Thyroid gland (tissue), 4 donors: ENCODE measurements around the gene CAMKK1. TPM values are rescaled to one million over a fixed set of nuclear protein-coding genes. Genes with fewer than 3 reads are reported as not detected.

ENCODE experiments used
- DNase-seq, 2 donors: peaks; one replicate each; pipeline ENCODE4 v3.0.0-alpha.2; 2019
- H3K27ac ChIP-seq, 3 donors: fragments of 200-600 bp; sonication (generic); 1 replicate in 2 of 3; 2 replicates in 1 of 3; pipeline ENCODE4 v1.5.1; 2016 to 2019; ENCODE audit warnings: mild to moderate bottlenecking in 1 of 3, moderate library complexity in 1 of 3
- H3K27me3 ChIP-seq: fragments of 200-600 bp; sonication (generic); one replicate; pipeline ENCODE4 v1.5.1; 2019
- H3K36me3 ChIP-seq, 2 donors: fragments of 200-600 bp; sonication (generic); one replicate each; pipeline ENCODE4 v1.5.1; 2016 to 2019
- H3K4me1 ChIP-seq, 2 donors: fragments of 200-600 bp; sonication (generic); one replicate each; pipeline ENCODE4 v1.5.1; 2017 to 2019
- H3K4me3 ChIP-seq, 3 donors: fragments of 200-600 bp; sonication (generic); replicated peaks in 1 of 3; 1 replicate in 2 of 3; 2 replicates in 1 of 3; pipeline ENCODE4 v1.5.1; 2016; ENCODE audit warnings: mild to moderate bottlenecking in 1 of 3
- H3K9me3 ChIP-seq: fragments of 200-600 bp; sonication (generic); one replicate; pipeline ENCODE4 v1.5.1; 2017
- CTCF ChIP-seq, 6 experiments: fragments of 200-600 bp in 3 of 6; fragments of 450-650 bp in 3 of 6; sonication (generic) in 3 of 6; IDR thresholded peaks; one replicate each; pipeline ENCODE4 v1.5.1; 2016 to 2019; ENCODE audit warnings: antibody characterized with exemption in 6 of 6, mild to moderate bottlenecking in 2 of 6, inconsistent platforms in 1 of 6, moderate library complexity in 1 of 6
- POLR2A ChIP-seq, 2 donors: fragments of 450-650 bp; IDR thresholded peaks; one replicate each; pipeline ENCODE4 v1.6.1; 2017; ENCODE audit warnings: antibody characterized with exemption in 2 of 2, mild to moderate bottlenecking in 2 of 2, moderate library complexity in 1 of 2
- whole genome bisulfite sequencing, 2 donors: methylation state at CpG; one replicate each; pipeline ENCODE4 v1.1.5; 2017; 5-methylcytosine and 5-hydroxymethylcytosine counted together
- intact Hi-C: fragments of 100-400 bp; cut with DNase I; formaldehyde crosslinking; loops from one replicate; pipeline ENCODE4 v1.15.1; 2023
- total RNA-seq, 4 donors: library from RNA; depleted of rRNA; stranded (reverse); fragments of >200 nt; gene quantifications; one replicate each; pipeline ENCODE4 v1.2.3, GENCODE V29; 2016

The CAMKK1 gene
- total RNA-seq, 4 donors from 2014 or later: 5.9 to 10.1 (median 7.9) TPM

GRCh38 chr17:3870871-3871306, 22.0 kb downstream of the CAMKK1 start:
- Histone ChIP-seq H3K4me3 (no peak overlapping the region), H3K4me1 (no peaks in the 10 kb centered on the region), H3K27me3 (no peaks in the 10 kb centered on the region), H3K27ac (no peak overlapping the region), H3K9me3 (no peaks in the 10 kb centered on the region), H3K36me3 (peaks cover 5 to 10% of the 10 kb centered on the region in 2 donors)
- intact Hi-C loops: no loop called here
- DNase-seq: no peak
- 71% methylated on average over 11 of the region's 11 CpGs for WGBS, 2 donors
- TF ChIP-seq CTCF (IDR thresholded peaks at IDR 0.05) (no peak), POLR2A (IDR thresholded peaks at IDR 0.05) (no peak)

GRCh38 chr17:3867606-3868005, 25.2 kb downstream of the CAMKK1 start:
- Histone ChIP-seq H3K27ac (no peak overlapping the region), H3K27me3 (no peaks in the 10 kb centered on the region), H3K4me1 (peaks cover 0 to 9% of the 10 kb centered on the region in 2 donors), H3K4me3 (no peak overlapping the region), H3K9me3 (no peaks in the 10 kb centered on the region), H3K36me3 (peaks cover 0 to 3% of the 10 kb centered on the region in 2 donors)
- intact Hi-C loops: loop anchor here (10.0 kb wide), 1 partner anchor 197 kb away; no protein-coding TSS in a partner anchor
- 74 to 82% methylated on average over 9 to 10 of the region's 11 CpGs for WGBS, 2 donors
- TF ChIP-seq POLR2A (IDR thresholded peaks at IDR 0.05): no peak
- no peak for TF ChIP-seq CTCF (IDR thresholded peaks at IDR 0.05)
- no peak for DNase-seq

- H3K27ac ChIP-seq: no peak overlapping the region
- TF ChIP-seq POLR2A (IDR thresholded peaks at IDR 0.05) (no peak), CTCF (IDR thresholded peaks at IDR 0.05) (no peak)
- DNase-seq: no peak
- peaks cover 0 to 9% of the 10 kb centered on the region in 2 donors for H3K4me1 ChIP-seq
- 83 to 84% methylated on average over 17 of the region's 17 CpGs for WGBS, 2 donors
- H3K4me3 ChIP-seq: no peak overlapping the region
- intact Hi-C loops: loop anchor here (10.0 kb wide), 1 partner anchor 198 kb away; no protein-coding TSS in a partner anchor
- H3K27me3 ChIP-seq: no peaks in the 10 kb centered on the region
- no peaks in the 10 kb centered on the region for H3K36me3 ChIP-seq
- no peaks in the 10 kb centered on the region for H3K9me3 ChIP-seq
Measured at GRCh38 chr17:3867106-3867505, 25.7 kb downstream of the CAMKK1 start.

GRCh38 chr17:3866276-3866675, 26.6 kb downstream of the CAMKK1 start:
- Histone ChIP-seq H3K36me3 (peaks cover 0 to 3% of the 10 kb centered on the region in 2 donors), H3K27me3 (no peaks in the 10 kb centered on the region), H3K4me1 (peaks cover 0 to 9% of the 10 kb centered on the region in 2 donors), H3K4me3 (no peak overlapping the region), H3K9me3 (no peaks in the 10 kb centered on the region), H3K27ac (no peak overlapping the region)
- intact Hi-C loops: loop anchor here (10.0 kb wide), 1 partner anchor 199 kb away; no protein-coding TSS in a partner anchor
- TF ChIP-seq CTCF (IDR thresholded peaks at IDR 0.05) (no peak), POLR2A (IDR thresholded peaks at IDR 0.05) (no peak)
- no peak for DNase-seq
- WGBS, 2 donors: 96 to 98% methylated on average over 18 to 21 of the region's 21 CpGs

GRCh38 chr17:3865176-3865575, 27.7 kb downstream of the CAMKK1 start:
- TF ChIP-seq CTCF (IDR thresholded peaks at IDR 0.05) (no peak), POLR2A (IDR thresholded peaks at IDR 0.05) (no peak)
- H3K27me3 ChIP-seq: no peaks in the 10 kb centered on the region
- no peak overlapping the region for H3K4me3 ChIP-seq
- peak; percentile 78 to 91 for DNase-seq
- peaks cover 0 to 11% of the 10 kb centered on the region in 2 donors for H3K36me3 ChIP-seq
- peaks cover 0 to 9% of the 10 kb centered on the region in 2 donors for H3K4me1 ChIP-seq
- H3K27ac ChIP-seq: peak overlapping the region in 1 of 3 donors; percentile 45
- intact Hi-C loops: loop anchor here (10.0 kb wide), 1 partner anchor 200 kb away; no protein-coding TSS in a partner anchor
- H3K9me3 ChIP-seq: no peaks in the 10 kb centered on the region
- 26 to 64% methylated on average over 6 to 7 of the region's 8 CpGs for WGBS, 2 donors
